Left cardiac atrium (tissue), 4 donors: ENCODE results near the gene ZNF770. TPM values are rescaled to one million over a fixed set of nuclear protein-coding genes. Genes with fewer than 3 reads are reported as not detected.
A peak's percentile ranks its signal among the peaks of the same experiment; 100 is the strongest.

Experiments
- ATAC-seq, 2 donors: fragments of 200-7000 bp; cut with Tn5 transposase; one replicate each; pipeline ENCODE4 v1.9.1; 2020; ENCODE audit warnings: mild to moderate bottlenecking in 2 of 2, moderate library complexity in 2 of 2
- DNase-seq: peaks from one replicate; pipeline ENCODE4 v3.0.0-alpha.2; 2020
- intact Hi-C, 2 donors: fragments of 100-400 bp; cut with DNase I; formaldehyde crosslinking; loops; one replicate each; pipeline versions ENCODE4 v1.14.1 to v1.15.1; 2022 to 2023
- long read RNA-seq: library from polyadenylated mRNA; unstranded; transcript quantifications from one replicate; pipeline ENCODE4 v2.0.0, GENCODE V29; 2021
- total RNA-seq, 2 donors: library from RNA; stranded (reverse); fragmentation: NEBNext Ultra II Directional; extraction: Animal tissue kit (Norgen Biotek cat#: 25700); gene quantifications; one replicate each; pipeline ENCODE4 v1.2.1, GENCODE V29; 2021
- donor health status: DM: no; HTN: yes; CAD: no.
- donor health status: DM: no; HTN: yes; CAD: no; lungs with severe emphysema.
- donor health status: DM: yes; HTN: yes; CAD: no.
- donor health status: Dilated cardiomyopathy.

The ZNF770 gene
- total RNA-seq = 10 to 100 TPM; 33.7 to 35.8 TPM
- long read RNA-seq, full-length matches to known transcripts = 12 of 12 reads
- long read RNA-seq, partial matches to known transcripts = 0 of 12 reads
- long read RNA-seq, other reads (novel, unspliced or antisense) = 0 of 12 reads

- ATAC-seq = peak; percentile 93 to 94
These were observed at the start of gene ZNF770 for GRCh38 chr15:34988027-34988902. Gene ZNF770 (minus strand): TSS chr15:34988287. CDS start chr15:34983434, 4,853 bp downstream.

GRCh38 chr15:35028235-35028984 lies 40.3 kb upstream of the ZNF770 start:
- ATAC-seq (no peak), DNase-seq (no peak)
- intact Hi-C loops = no loop called here

More at GRCh38 chr15:34988027-34988902, at the start of gene ZNF770:
- DNase-seq = peak; percentile 78
- intact Hi-C loops = no loop called here

- ATAC-seq = no peak
- no peak for DNase-seq
- intact Hi-C loops = no loop called here
These were observed 35.7 kb upstream of the ZNF770 start for GRCh38 chr15:35023804-35024203.

GRCh38 chr15:35020974-35021373 lies 32.9 kb upstream of the ZNF770 start:
- intact Hi-C loops = no loop called here
- ATAC-seq = no peak
- DNase-seq = no peak

- ATAC-seq = peak in 1 of 2 donors; percentile 38
- intact Hi-C loops = no loop called here
- DNase-seq = no peak
These were observed 31.6 kb upstream of the ZNF770 start for GRCh38 chr15:35019404-35020327.

GRCh38 chr15:35014241-35014640 lies 26.2 kb upstream of the ZNF770 start:
- intact Hi-C loops = no loop called here
- ATAC-seq = no peak
- DNase-seq = no peak

- no peak for ATAC-seq
- DNase-seq = no peak
- intact Hi-C loops = no loop called here
These were observed 25.3 kb upstream of the ZNF770 start for GRCh38 chr15:35013370-35013769.

GRCh38 chr15:35007397-35007796 lies 19.3 kb upstream of the ZNF770 start:
- DNase-seq (no peak), ATAC-seq (no peak)
- intact Hi-C loops = no loop called here

GRCh38 chr15:35005933-35006332 lies 17.8 kb upstream of the ZNF770 start:
- intact Hi-C loops = no loop called here
- no peak for ATAC-seq
- no peak for DNase-seq

GRCh38 chr15:35003928-35004327 lies 15.8 kb upstream of the ZNF770 start:
- ATAC-seq = peak; percentile 70 to 80
- intact Hi-C loops = no loop called here
- DNase-seq = no peak

- intact Hi-C loops = no loop called here
- ATAC-seq (peak in 1 of 2 donors; percentile 84), DNase-seq (no peak)
These were observed 12.4 kb upstream of the ZNF770 start for GRCh38 chr15:35000511-35000910.

- intact Hi-C loops = no loop called here
These were observed 11.8 kb upstream of the ZNF770 start for GRCh38 chr15:34999906-35000305.

GRCh38 chr15:34994925-34995324 lies 6.8 kb upstream of the ZNF770 start:
- intact Hi-C loops = no loop called here
- ATAC-seq = no peak
- DNase-seq = no peak

More at GRCh38 chr15:34999906-35000305, 11.8 kb upstream of the ZNF770 start:
- ATAC-seq (no peak), DNase-seq (no peak)

GRCh38 chr15:34993877-34994276 lies 5.8 kb upstream of the ZNF770 start:
- DNase-seq (no peak), ATAC-seq (no peak)
- intact Hi-C loops = no loop called here

GRCh38 chr15:34993412-34993811 lies 5.3 kb upstream of the ZNF770 start:
- ATAC-seq (no peak), DNase-seq (no peak)
- intact Hi-C loops = no loop called here

GRCh38 chr15:34987609-34988026 lies 469 bp downstream of the ZNF770 start:
- intact Hi-C loops = no loop called here
- DNase-seq = no peak
- ATAC-seq = peak; percentile 6 to 14

GRCh38 chr15:34986771-34987480 lies 1.2 kb downstream of the ZNF770 start:
- DNase-seq (no peak), ATAC-seq (no peak)
- intact Hi-C loops = no loop called here

GRCh38 chr15:34986326-34986725 lies 1.8 kb downstream of the ZNF770 start:
- no peak for DNase-seq
- intact Hi-C loops = no loop called here
- no peak for ATAC-seq
